Transverse colon (tissue), 3 donors: ENCODE data around the gene AKAP7.

Source experiments
- EP300 ChIP-seq: sonication (generic); formaldehyde crosslinking; IDR thresholded peaks from one replicate; pipeline ENCODE4 v1.6.1; 2017; ENCODE audit warnings: antibody characterized with exemption, low read depth
- POLR2A ChIP-seq: fragments of 450-650 bp; IDR thresholded peaks from one replicate; pipeline ENCODE4 v1.6.1; 2016; ENCODE audit warnings: antibody characterized with exemption, mild to moderate bottlenecking, moderate library complexity
- TF ChIP-seq, protein P1 (sequence below), 5 experiments: fragments of 200-600 bp in 3 of 5; fragments of 450-650 bp in 2 of 5; sonication (generic) in 3 of 5; IDR thresholded peaks; 1 replicate in 2 of 5; 2 replicates in 3 of 5; pipeline ENCODE4 v1.5.1; 2016 to 2017; ENCODE audit warnings: antibody characterized with exemption in 5 of 5, inconsistent platforms in 3 of 5, mild to moderate bottlenecking in 2 of 5, moderate library complexity in 1 of 5

- TF ChIP-seq, protein P1, sequence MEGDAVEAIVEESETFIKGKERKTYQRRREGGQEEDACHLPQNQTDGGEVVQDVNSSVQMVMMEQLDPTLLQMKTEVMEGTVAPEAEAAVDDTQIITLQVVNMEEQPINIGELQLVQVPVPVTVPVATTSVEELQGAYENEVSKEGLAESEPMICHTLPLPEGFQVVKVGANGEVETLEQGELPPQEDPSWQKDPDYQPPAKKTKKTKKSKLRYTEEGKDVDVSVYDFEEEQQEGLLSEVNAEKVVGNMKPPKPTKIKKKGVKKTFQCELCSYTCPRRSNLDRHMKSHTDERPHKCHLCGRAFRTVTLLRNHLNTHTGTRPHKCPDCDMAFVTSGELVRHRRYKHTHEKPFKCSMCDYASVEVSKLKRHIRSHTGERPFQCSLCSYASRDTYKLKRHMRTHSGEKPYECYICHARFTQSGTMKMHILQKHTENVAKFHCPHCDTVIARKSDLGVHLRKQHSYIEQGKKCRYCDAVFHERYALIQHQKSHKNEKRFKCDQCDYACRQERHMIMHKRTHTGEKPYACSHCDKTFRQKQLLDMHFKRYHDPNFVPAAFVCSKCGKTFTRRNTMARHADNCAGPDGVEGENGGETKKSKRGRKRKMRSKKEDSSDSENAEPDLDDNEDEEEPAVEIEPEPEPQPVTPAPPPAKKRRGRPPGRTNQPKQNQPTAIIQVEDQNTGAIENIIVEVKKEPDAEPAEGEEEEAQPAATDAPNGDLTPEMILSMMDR (IDR thresholded peaks at IDR 0.05) = no peak
- TF ChIP-seq POLR2A = no peak
- no peak for TF ChIP-seq EP300
Measured at GRCh38 chr6:131135244-131136020, at the start of gene AKAP7.
